ENCODE data around the gene ATP6V1B1. TPM values are rescaled to one million over a fixed set of nuclear protein-coding genes. Genes with fewer than 3 reads are reported as not detected.

ATP6V1B1 gene
- total and polyA plus RNA-seq, 10 of the 15 experiments (the other 5 are each of a cell fraction or from before 2014, with no cell fraction given): not detected

DNA sequence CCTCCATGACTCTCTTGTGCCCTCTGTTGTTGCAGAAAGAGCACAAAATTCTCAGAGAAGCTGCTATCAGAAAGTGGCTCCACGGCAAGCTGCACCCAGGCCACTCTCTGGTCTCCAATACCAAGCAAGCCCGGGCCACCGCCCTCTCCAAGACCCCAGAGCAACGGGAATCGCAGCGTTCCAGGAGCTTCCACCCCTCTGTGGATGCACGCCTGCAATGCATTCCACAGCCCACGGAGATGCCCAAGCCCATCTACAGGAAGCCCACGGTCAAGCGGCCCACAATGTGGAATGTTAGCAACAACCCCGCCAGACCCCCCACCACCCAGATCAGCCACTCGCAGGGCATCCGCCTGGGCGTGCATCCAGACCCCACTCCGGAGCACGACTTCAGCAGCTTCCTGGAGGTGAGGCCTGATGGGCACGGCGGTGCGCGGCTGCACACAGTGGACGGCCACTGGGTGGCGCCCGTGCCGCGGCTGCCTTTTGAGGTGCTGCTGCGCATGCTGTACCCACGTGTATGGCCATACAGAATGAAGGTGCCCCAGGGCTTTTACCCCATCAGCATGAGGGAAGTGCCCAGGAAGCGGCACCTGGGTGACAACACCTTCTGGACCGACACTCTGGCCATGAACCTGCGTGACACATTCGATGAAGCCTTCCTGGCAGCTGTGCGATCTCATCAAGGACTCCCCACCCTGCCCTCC lies 49.0 kb downstream of the ATP6V1B1 start (continued):
- TF ChIP-seq KDM1A (IDR thresholded peaks at IDR 0.05; ENCODE audit: borderline replicate concordance) (no peak), ZBED1 (IDR thresholded peaks at IDR 0.05; ENCODE audit: borderline replicate concordance) (no peak), ZNF622 (IDR thresholded peaks at IDR 0.05) (no peak), HDAC2 (IDR thresholded peaks at IDR 0.05) (no peak), MEF2B (IDR thresholded peaks at IDR 0.05; ENCODE audit: partially characterized antibody, poor library complexity, severe bottlenecking) (no peak), CHD1 (IDR thresholded peaks at IDR 0.05; ENCODE audit: low read depth, low read length) (no peak), FOS (IDR thresholded peaks at IDR 0.05; ENCODE audit: borderline replicate concordance, extremely low read depth, insufficient read length) (no peak), MXI1 (IDR thresholded peaks at IDR 0.05; ENCODE audit: low read depth, low read length) (peak; percentile 30; the same call in 1 of the 2 replicates), SRF (IDR thresholded peaks at IDR 0.05; ENCODE audit: low read depth in 2 of 2, low read length in 2 of 2) (no peak), NFYA (IDR thresholded peaks at IDR 0.05; ENCODE audit: borderline replicate concordance, low read depth, low read length) (no peak), STAT3 (IDR thresholded peaks at IDR 0.05; ENCODE audit: low read depth, low read length) (no peak), JUND (IDR thresholded peaks at IDR 0.05; ENCODE audit: low read depth, low read length) (no peak), RAD21 (IDR thresholded peaks at IDR 0.05; ENCODE audit: insufficient read depth, low read depth, low read length) (peak; percentile 52)
- TF ChIP-seq, protein P1, sequence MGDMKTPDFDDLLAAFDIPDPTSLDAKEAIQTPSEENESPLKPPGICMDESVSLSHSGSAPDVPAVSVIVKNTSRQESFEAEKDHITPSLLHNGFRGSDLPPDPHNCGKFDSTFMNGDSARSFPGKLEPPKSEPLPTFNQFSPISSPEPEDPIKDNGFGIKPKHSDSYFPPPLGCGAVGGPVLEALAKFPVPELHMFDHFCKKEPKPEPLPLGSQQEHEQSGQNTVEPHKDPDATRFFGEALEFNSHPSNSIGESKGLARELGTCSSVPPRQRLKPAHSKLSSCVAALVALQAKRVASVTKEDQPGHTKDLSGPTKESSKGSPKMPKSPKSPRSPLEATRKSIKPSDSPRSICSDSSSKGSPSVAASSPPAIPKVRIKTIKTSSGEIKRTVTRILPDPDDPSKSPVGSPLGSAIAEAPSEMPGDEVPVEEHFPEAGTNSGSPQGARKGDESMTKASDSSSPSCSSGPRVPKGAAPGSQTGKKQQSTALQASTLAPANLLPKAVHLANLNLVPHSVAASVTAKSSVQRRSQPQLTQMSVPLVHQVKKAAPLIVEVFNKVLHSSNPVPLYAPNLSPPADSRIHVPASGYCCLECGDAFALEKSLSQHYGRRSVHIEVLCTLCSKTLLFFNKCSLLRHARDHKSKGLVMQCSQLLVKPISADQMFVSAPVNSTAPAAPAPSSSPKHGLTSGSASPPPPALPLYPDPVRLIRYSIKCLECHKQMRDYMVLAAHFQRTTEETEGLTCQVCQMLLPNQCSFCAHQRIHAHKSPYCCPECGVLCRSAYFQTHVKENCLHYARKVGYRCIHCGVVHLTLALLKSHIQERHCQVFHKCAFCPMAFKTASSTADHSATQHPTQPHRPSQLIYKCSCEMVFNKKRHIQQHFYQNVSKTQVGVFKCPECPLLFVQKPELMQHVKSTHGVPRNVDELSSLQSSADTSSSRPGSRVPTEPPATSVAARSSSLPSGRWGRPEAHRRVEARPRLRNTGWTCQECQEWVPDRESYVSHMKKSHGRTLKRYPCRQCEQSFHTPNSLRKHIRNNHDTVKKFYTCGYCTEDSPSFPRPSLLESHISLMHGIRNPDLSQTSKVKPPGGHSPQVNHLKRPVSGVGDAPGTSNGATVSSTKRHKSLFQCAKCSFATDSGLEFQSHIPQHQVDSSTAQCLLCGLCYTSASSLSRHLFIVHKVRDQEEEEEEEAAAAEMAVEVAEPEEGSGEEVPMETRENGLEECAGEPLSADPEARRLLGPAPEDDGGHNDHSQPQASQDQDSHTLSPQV (IDR thresholded peaks at IDR 0.05): no peak
- TF ChIP-seq, protein P2, sequence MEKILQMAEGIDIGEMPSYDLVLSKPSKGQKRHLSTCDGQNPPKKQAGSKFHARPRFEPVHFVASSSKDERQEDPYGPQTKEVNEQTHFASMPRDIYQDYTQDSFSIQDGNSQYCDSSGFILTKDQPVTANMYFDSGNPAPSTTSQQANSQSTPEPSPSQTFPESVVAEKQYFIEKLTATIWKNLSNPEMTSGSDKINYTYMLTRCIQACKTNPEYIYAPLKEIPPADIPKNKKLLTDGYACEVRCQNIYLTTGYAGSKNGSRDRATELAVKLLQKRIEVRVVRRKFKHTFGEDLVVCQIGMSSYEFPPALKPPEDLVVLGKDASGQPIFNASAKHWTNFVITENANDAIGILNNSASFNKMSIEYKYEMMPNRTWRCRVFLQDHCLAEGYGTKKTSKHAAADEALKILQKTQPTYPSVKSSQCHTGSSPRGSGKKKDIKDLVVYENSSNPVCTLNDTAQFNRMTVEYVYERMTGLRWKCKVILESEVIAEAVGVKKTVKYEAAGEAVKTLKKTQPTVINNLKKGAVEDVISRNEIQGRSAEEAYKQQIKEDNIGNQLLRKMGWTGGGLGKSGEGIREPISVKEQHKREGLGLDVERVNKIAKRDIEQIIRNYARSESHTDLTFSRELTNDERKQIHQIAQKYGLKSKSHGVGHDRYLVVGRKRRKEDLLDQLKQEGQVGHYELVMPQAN (conservative IDR thresholded peaks at IDR 0.05): no peak
- TF ChIP-seq, protein P3, sequence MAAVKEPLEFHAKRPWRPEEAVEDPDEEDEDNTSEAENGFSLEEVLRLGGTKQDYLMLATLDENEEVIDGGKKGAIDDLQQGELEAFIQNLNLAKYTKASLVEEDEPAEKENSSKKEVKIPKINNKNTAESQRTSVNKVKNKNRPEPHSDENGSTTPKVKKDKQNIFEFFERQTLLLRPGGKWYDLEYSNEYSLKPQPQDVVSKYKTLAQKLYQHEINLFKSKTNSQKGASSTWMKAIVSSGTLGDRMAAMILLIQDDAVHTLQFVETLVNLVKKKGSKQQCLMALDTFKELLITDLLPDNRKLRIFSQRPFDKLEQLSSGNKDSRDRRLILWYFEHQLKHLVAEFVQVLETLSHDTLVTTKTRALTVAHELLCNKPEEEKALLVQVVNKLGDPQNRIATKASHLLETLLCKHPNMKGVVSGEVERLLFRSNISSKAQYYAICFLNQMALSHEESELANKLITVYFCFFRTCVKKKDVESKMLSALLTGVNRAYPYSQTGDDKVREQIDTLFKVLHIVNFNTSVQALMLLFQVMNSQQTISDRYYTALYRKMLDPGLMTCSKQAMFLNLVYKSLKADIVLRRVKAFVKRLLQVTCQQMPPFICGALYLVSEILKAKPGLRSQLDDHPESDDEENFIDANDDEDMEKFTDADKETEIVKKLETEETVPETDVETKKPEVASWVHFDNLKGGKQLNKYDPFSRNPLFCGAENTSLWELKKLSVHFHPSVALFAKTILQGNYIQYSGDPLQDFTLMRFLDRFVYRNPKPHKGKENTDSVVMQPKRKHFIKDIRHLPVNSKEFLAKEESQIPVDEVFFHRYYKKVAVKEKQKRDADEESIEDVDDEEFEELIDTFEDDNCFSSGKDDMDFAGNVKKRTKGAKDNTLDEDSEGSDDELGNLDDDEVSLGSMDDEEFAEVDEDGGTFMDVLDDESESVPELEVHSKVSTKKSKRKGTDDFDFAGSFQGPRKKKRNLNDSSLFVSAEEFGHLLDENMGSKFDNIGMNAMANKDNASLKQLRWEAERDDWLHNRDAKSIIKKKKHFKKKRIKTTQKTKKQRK (IDR thresholded peaks at IDR 0.05; ENCODE audit: low read depth, low read length): no peak
- TF ChIP-seq, protein P4, sequence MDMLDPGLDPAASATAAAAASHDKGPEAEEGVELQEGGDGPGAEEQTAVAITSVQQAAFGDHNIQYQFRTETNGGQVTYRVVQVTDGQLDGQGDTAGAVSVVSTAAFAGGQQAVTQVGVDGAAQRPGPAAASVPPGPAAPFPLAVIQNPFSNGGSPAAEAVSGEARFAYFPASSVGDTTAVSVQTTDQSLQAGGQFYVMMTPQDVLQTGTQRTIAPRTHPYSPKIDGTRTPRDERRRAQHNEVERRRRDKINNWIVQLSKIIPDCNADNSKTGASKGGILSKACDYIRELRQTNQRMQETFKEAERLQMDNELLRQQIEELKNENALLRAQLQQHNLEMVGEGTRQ (IDR thresholded peaks at IDR 0.05; ENCODE audit: borderline replicate concordance, low read depth, low read length): no peak

Measured in GM12878 (cell line).